Neutrophil (primary cell): ENCODE measurements around the gene PCLO.

ENCODE experiments used
- H3K27ac ChIP-seq: fragments of 200-600 bp; sonication (generic); 2 replicates; pipeline ENCODE4 v1.5.1; 2016; ENCODE audit warnings: mild to moderate bottlenecking, moderate library complexity
- H3K27me3 ChIP-seq: fragments of 200-600 bp; sonication (generic); 2 replicates; pipeline ENCODE4 v1.6.0; 2016; ENCODE audit warnings: mild to moderate bottlenecking
- H3K36me3 ChIP-seq: fragments of 200-600 bp; sonication (generic); 2 replicates; pipeline ENCODE4 v1.5.1; 2017
- H3K4me1 ChIP-seq, 2 experiments: fragments of 200-600 bp in 1 of 2; sonication (generic) in 1 of 2; 1 replicate in 1 of 2; 2 replicates in 1 of 2; pipeline versions ENCODE4 v1.5.1 to v1.6.1; 2013 to 2016; ENCODE audit warnings: low read depth in 1 of 2, low read length in 1 of 2, mild to moderate bottlenecking in 1 of 2, moderate library complexity in 1 of 2; ENCODE audit not compliant: control insufficient read depth in 1 of 2, insufficient read depth in 1 of 2
- H3K4me3 ChIP-seq, 2 experiments: fragments of 200-600 bp in 1 of 2; sonication (generic) in 1 of 2; 1 replicate in 1 of 2; 2 replicates in 1 of 2; pipeline ENCODE4 v1.5.1; 2013 to 2016; ENCODE audit warnings: low read depth in 1 of 2, low read length in 1 of 2, mild to moderate bottlenecking in 1 of 2, moderate library complexity in 1 of 2
- H3K9me3 ChIP-seq: fragments of 200-600 bp; sonication (generic); 2 replicates; pipeline ENCODE4 v1.5.1; 2016
- CTCF ChIP-seq: fragments of 200-600 bp; sonication (generic); IDR thresholded peaks from 2 replicates; pipeline ENCODE4 v1.5.1; 2016; ENCODE audit warnings: antibody characterized with exemption

The PCLO gene

GRCh38 chr7:82957521-82957920, 205.2 kb downstream of the PCLO start:
- Histone ChIP-seq H3K36me3 (no peaks in the 10 kb centered on the region), H3K4me1 (no peaks in the 10 kb centered on the region), H3K4me3 (no peak overlapping the region), H3K9me3 (no peaks in the 10 kb centered on the region), H3K27ac (no peak overlapping the region), H3K27me3 (no peaks in the 10 kb centered on the region)
- TF ChIP-seq CTCF = no peak

GRCh38 chr7:82953324-82954027, 209.2 kb downstream of the PCLO start:
- TF ChIP-seq CTCF = no peak
- Histone ChIP-seq H3K4me3 (no peak overlapping the region), H3K4me1 (no peaks in the 10 kb centered on the region), H3K9me3 (no peaks in the 10 kb centered on the region), H3K27me3 (no peaks in the 10 kb centered on the region), H3K27ac (no peak overlapping the region), H3K36me3 (no peaks in the 10 kb centered on the region)

GRCh38 chr7:82950436-82950835, 212.2 kb downstream of the PCLO start:
- Histone ChIP-seq H3K4me1 (no peaks in the 10 kb centered on the region), H3K4me3 (no peak overlapping the region), H3K27me3 (no peaks in the 10 kb centered on the region), H3K9me3 (no peaks in the 10 kb centered on the region), H3K36me3 (no peaks in the 10 kb centered on the region), H3K27ac (no peak overlapping the region)
- TF ChIP-seq CTCF = no peak

- no peaks in the 10 kb centered on the region for H3K27me3 ChIP-seq
- no peaks in the 10 kb centered on the region for H3K9me3 ChIP-seq
- no peak overlapping the region for H3K27ac ChIP-seq
- H3K36me3 ChIP-seq = no peaks in the 10 kb centered on the region
- H3K4me3 ChIP-seq = no peak overlapping the region
- no peaks in the 10 kb centered on the region for H3K4me1 ChIP-seq
- no peak for TF ChIP-seq CTCF
Observed at GRCh38 chr7:82945480-82945879, 217.2 kb downstream of the PCLO start.

- no peak overlapping the region for H3K4me3 ChIP-seq
- no peaks in the 10 kb centered on the region for H3K9me3 ChIP-seq
- H3K4me1 ChIP-seq = no peaks in the 10 kb centered on the region
- H3K27me3 ChIP-seq = no peaks in the 10 kb centered on the region
- no peak overlapping the region for H3K27ac ChIP-seq
- TF ChIP-seq CTCF = no peak
- no peaks in the 10 kb centered on the region for H3K36me3 ChIP-seq
Observed at GRCh38 chr7:82945056-82945455, 217.6 kb downstream of the PCLO start.

GRCh38 chr7:82932516-82932915, 230.2 kb downstream of the PCLO start:
- H3K36me3 ChIP-seq = no peaks in the 10 kb centered on the region
- no peak for TF ChIP-seq CTCF

More at GRCh38 chr7:82932516-82932915, 230.2 kb downstream of the PCLO start:
- Histone ChIP-seq H3K27me3 (no peaks in the 10 kb centered on the region), H3K9me3 (no peaks in the 10 kb centered on the region), H3K4me1 (no peaks in the 10 kb centered on the region), H3K27ac (no peak overlapping the region), H3K4me3 (no peak overlapping the region)
